GM18951 (cell line): ENCODE data around the gene CTBP2.

ENCODE experiments used
- POLR2A ChIP-seq: IDR thresholded peaks from 4 replicates; pipeline ENCODE4 v1.6.1; 2011; ENCODE audit warnings: mild to moderate bottlenecking; ENCODE audit not compliant: insufficient read length, insufficient read depth; ENCODE audit errors: extremely low read depth
- in situ Hi-C: fragments of 300-500 bp; cut with MboI; formaldehyde crosslinking; loops from one replicate; pipeline ENCODE4 v1.12.0; 2022; ENCODE audit warnings: low sequenced_read_pairs, mixed read lengths, inconsistent platforms; ENCODE audit not compliant: unreplicated experiment

The CTBP2 gene

GRCh38 chr10:125125951-125126735 lies 34.2 kb downstream of the CTBP2 start:
- no peak for TF ChIP-seq POLR2A

DNA sequence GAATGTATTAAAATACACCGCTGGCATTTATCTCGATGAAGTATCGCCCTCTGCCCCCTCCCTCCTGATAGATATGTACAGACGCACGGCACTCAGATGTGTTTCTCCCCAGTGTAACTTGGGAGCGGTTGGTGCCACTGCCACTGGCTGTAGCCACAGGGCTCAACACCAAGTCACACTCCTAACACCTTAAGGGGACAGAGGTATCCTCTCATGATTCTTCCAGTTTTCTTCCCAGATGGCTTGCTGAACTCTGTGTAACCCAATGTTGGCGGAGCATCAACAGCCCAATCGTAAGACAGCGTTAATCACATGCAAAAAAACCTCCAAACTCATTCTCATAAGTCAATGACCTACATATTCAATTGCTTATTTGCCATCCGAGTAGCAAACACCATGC lies 35.5 kb downstream of the CTBP2 start:
- TF ChIP-seq POLR2A = no peak
- in situ Hi-C loops = no loop called here

More at GRCh38 chr10:125125951-125126735, 34.2 kb downstream of the CTBP2 start:
- in situ Hi-C loops = no loop called here

DNA sequence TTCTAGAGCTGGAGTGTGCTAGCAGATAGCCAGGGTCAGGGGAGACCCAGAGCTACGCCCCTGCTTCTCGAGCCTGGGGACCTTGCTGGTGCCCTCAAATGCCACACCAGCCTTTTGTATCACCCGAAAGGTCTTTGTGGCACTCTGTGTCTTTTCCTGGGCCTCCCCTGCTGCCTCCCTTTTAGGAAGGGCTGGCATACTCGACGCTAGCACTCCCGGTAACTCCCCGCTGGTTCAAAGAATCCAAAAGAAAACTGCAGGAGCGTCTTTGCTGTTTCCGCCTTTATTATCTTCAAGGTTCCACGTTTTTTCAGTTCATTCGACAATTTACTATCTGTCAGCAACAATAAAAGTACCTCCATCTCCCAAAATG lies 36.3 kb downstream of the CTBP2 start:
- in situ Hi-C loops = no loop called here

GRCh38 chr10:125123476-125124114 lies 36.8 kb downstream of the CTBP2 start:
- in situ Hi-C loops = no loop called here

More for the DNA sequence above, 36.3 kb downstream of the CTBP2 start:
- TF ChIP-seq POLR2A = no peak

GRCh38 chr10:125122566-125122965 lies 37.8 kb downstream of the CTBP2 start:
- TF ChIP-seq POLR2A = no peak
- in situ Hi-C loops = no loop called here

More at GRCh38 chr10:125123476-125124114, 36.8 kb downstream of the CTBP2 start:
- TF ChIP-seq POLR2A = no peak

DNA sequence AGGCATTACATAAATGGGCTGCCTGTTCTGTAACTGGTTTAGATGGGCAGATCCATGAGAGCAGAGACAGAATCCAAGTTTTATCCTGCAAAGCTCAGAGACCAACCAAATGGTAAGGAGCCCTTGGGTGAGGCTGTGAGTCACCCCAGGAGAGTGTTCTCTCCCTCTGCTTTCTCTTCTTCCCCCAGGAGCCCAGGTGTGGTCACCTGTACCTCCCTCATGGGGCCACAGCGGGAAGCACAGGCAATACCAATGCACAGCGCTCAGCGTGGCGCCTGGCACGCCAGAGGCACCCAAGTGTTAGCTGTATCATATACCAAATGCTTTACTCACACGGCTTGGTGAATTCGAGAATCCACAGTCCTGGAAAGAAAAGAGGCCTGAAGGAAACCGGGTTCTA lies 39.4 kb downstream of the CTBP2 start:
- in situ Hi-C loops = no loop called here
- TF ChIP-seq POLR2A = no peak

- in situ Hi-C loops = no loop called here
- no peak for TF ChIP-seq POLR2A
Observed at GRCh38 chr10:125120053-125120710, 40.2 kb downstream of the CTBP2 start.

DNA sequence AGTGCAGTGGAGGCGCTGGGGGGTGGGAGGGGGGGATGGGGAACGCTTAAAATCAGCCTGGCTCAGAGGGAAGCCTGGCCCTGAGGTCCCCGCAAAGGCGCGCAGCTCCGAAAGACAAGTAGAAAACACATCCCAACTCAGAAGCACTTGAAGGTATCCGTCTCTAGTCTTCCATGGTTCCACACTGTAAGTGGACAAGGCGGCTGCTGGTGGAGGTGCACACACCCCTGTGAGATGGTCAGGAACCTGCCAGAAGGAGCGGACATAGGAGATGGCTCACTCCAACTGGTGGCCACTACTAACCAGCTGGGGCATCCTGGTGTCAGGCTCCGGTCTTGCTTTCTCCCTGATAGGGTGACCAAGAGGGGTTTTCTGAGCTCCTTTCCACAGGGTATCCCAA lies 41.7 kb downstream of the CTBP2 start:
- TF ChIP-seq POLR2A = no peak
- in situ Hi-C loops = no loop called here

- no peak for TF ChIP-seq POLR2A
Observed at GRCh38 chr10:125118011-125118611, 42.3 kb downstream of the CTBP2 start.

GRCh38 chr10:125116652-125117310 lies 43.6 kb downstream of the CTBP2 start:
- in situ Hi-C loops = no loop called here

More at GRCh38 chr10:125118011-125118611, 42.3 kb downstream of the CTBP2 start:
- in situ Hi-C loops = no loop called here

DNA sequence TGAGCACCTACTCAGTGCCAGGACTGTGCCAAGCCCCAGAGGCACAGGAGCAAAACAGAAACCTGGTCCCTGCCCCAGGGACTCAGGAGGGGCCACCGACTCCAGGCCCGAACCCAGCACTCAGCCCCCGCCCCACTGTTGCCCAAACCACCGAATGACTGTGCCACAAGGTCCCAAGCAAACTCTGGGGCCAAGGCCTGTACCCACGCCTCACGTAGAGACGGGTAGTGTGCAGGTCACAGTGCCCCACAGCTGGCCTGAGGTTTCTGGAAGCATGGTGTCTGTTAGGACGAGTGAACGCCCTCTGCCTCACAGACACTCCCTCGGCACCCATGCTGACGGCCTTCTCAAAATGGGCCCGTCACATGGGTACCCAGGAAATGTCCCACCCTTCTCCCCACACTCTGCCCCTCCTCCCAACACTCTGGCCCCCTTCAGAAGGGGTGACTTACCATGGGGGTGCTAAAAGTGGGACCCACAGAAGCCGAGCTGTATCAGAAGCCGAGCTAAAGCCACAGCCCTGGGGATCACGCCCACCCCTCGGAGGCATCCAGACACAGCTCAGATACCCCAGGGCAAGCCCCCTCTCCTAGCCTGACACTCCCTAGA lies 44.2 kb downstream of the CTBP2 start:
- no peak for TF ChIP-seq POLR2A
- in situ Hi-C loops = no loop called here

More at GRCh38 chr10:125116652-125117310, 43.6 kb downstream of the CTBP2 start:
- no peak for TF ChIP-seq POLR2A

DNA sequence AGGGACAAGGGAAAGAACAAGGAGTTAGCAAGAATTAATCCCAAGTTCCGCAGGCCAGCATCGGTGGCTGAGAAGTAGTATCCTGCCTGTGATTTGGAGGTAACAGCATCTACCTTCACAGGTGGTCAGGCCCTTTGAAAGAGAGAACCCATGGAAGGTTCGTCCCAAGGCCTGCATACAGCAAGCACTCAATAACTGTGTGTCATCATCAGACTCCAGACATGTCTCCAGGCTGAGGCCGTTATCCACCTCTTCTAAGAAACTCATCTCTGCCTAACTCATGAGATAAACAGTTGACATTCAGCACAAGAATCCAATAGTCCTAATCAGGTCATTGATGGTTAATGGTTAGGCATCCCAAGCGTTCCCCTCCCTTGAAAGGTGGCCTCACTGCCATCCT lies 45.0 kb downstream of the CTBP2 start:
- no peak for TF ChIP-seq POLR2A
- in situ Hi-C loops = no loop called here
